Cardiac septum (tissue), 1 donor: ENCODE measurements around the gene MFRP. TPM values are rescaled to one million over a fixed set of nuclear protein-coding genes. Genes with fewer than 3 reads are reported as not detected.

Source experiments
- DNase-seq: peaks from one replicate; pipeline ENCODE4 v3.0.0-alpha.2; 2020; ENCODE audit warnings: low spot score
- intact Hi-C: fragments of 100-400 bp; cut with DNase I; formaldehyde crosslinking; loops from one replicate; pipeline ENCODE4 v1.14.0; 2022
- total RNA-seq: library from RNA; stranded (reverse); fragmentation: NEBNext Ultra II Directional; extraction: Animal tissue kit (Norgen Biotek cat#: 25700); gene quantifications from one replicate; pipeline ENCODE4 v1.2.1, GENCODE V29; 2021
- donor health status: DM: no; HTN: no; CAD: no.

The MFRP gene
- total RNA-seq, 1 donor from 2014 or later: not detected

DNA sequence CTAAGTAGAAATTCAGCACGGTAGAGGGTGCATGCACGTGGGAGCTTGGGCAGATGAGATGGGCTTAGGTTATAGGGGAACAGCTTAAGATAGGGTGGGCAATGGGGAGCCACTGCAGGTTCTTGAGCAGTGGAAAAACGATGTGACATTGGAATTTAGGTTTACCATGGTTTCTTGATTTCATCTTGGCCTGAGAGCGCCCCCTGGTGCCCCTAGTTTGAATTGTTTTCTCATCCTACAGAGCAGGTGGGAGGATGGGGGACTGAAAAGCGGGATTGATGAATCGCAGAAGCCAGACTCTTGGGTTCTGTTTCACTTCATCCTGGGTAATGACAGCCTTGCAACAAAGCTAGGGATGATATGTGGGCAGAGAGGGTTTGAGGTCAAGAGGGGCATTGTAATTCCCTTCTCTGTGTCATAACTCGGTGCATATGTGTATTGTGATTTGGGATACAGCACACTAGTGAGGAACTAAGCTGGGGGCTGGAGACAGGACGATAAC, 22.9 kb downstream of the MFRP start:
- DNase-seq: no peak
- intact Hi-C loops: loop anchor here (5.0 kb wide), 2 partner anchors 61 to 176 kb away; partner anchors contain the start of gene ABCG4

DNA sequence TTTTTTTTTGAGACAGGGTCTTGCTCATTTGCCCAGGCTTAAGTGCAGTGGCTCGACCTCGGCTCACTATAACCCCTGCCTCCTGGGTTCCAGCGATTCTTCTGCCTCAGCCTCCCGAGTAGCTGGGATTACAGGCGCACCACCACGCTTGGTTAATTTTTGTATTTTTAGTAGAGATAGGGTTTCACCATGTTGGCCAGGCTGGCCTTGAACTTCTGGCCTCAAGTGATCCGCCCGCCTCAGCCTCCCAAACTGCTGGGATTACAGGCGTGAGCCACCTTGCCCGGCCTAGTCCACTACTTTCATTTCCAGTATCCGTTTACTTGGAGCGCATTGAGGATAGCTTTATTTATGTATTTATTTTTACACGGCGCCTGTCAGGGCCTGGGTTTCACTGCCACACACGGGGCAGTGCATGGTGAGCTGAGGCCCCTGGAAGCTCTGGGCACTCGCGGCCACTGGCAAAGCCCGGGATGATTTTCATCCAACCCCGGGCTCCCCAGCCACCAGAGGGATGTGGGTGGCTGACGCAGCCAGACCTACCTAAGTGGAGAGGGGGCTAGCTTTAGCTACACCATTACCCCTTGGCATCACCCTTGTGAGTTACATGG, 23.5 kb downstream of the MFRP start:
- no peak for DNase-seq
- intact Hi-C loops: loop anchor here (5.0 kb wide), 2 partner anchors 61 to 176 kb away; partner anchors contain the start of gene ABCG4

DNA sequence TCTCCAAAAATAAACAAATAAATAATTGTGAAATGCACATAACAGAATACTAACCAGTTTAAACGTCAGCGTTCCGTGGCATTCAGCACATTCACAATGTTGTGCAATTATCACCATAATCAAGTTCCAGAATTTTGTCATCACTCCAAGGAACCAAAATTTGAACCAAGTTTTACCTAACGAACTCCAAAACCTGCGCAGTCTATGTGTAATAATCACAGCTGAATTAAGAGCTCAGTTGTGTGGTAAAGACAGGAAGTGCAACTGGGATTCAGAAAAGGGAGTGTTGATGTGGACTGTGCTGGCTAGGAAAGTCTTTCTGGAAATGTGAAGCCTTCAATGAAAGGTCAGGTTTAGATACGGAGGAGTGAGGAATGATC, 24.2 kb downstream of the MFRP start:
- DNase-seq: no peak
- intact Hi-C loops: loop anchor here (5.0 kb wide), 2 partner anchors 60 to 175 kb away; partner anchors contain the start of gene ABCG4

DNA sequence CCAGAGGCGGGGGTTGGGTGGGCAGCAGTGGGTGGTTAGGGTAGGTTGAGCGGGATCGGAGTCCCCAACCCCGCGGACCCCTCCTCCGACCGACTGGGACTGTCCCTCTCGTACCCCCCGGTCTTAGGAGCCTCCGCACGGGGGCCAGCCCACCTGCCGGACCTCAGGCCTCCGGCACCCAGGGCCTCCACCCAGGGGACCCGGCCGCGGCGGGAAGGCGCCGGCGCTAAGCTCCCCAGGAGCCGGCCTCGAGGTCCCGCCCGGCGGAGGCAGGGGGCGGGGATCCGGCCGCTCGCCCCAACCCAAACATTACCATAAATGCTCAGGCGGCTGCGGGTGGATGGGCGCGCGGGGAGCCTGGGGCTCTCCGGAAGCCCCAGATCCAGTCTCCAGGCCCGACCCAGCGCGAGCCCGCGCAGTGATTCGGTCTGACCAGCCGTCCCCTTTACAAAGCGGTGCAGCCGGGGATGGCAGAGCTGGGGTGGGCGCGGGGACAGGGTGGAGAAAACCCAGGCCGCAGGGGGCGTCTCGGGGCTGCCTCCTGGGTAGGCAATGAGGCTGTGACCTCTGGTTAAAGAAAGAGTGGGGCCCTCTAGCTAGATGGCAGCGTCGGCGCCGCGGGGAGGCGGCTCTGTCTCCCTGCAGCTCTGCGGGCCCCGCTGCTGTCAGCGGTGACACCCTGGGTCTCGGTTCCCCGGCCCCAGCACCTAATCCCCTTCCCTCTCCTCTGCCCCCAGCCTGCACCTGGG, 25.6 kb downstream of the MFRP start:
- DNase-seq: no peak
- intact Hi-C loops: loop anchor here (5.0 kb wide), 2 partner anchors 59 to 174 kb away; partner anchors contain the start of gene ABCG4

DNA sequence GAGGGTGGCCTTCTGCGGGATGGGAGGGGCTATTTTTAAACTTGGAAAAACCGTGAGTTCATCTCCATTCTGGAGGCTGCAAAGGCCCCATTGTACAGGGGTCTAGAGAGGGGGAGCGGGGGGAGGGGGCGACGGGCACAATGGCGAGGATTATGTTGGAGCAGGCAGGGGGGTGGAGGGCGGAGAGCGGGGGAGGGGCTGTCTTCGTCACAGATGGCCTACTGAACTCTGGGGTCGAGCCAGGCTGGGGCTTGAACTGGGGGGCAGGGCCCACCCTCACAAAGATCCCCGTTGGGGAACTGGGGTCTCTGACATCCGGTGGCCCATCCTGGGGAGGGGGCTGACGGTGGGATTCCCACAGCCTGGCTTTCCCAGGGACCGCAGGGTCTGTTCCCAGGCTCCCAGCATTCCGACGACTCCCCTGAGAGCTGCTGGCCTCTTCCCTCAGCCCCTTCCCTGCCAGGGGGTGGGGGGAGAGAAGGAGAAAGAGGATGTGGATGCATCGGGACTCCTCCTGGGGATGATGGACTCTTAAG, 26.2 kb downstream of the MFRP start:
- DNase-seq: no peak
- intact Hi-C loops: loop anchor here (5.0 kb wide), 2 partner anchors 58 to 173 kb away; partner anchors contain the start of gene ABCG4

DNA sequence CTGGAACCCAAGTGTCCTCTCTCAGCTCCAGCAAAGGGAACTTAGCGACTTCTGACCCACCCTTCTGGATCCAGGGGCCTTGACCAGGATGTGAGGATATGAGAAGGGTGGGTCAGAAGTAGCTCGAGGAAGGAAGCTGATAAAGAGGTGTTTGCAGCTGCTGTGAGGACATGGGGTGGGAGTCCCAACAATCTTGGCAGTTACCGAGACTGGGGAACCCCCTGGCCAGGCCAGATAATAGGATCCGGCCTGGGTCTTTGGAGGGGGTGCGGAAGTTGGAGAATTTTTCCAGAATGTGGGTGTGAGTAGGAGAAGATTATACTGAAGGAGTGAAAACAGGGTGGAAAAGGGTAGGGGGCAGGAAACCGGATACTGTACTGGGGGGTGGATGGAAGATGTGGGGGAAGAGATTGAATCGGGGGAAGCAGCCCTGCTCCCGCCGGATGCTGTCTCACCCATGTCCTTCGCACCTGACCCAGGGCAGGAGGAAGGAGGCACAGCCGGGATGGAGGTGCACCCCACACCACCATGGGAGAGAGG, 26.7 kb downstream of the MFRP start:
- intact Hi-C loops: loop anchor here (5.0 kb wide), 3 partner anchors 57 to 172 kb away; partner anchors contain the start of genes ABCG4 and CBL
- DNase-seq: no peak

DNA sequence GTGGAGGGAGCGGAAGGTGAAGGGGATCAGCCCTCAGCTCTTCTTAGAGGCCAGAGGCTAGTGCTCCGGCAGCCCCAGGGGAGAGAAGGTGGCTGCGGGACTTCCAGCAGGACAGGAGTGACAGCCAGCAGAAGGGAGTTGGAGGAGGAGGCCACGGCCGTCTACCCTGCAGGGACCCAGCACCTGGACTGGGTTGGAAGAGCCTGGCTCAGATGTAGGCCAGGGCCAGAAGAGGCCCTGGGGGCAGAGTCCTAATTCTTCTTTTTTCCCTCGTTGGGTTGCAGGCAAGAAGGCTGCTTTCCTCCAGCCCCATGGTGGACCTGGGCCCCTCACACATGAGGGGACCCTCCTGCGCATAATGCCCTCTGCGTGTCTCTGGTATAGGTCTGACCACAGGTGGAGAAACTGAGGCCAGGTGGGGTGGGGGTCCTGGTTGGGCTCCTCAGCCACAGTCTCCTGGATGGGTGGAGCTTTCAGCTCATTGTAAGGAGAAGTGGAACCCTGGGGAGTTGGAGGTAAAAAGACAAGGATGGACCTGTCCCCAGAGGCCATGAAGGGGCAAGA, 27.3 kb downstream of the MFRP start:
- intact Hi-C loops: loop anchor here (5.0 kb wide), 1 partner anchor 112 kb away; the partner anchor contains the start of gene CBL

DNA sequence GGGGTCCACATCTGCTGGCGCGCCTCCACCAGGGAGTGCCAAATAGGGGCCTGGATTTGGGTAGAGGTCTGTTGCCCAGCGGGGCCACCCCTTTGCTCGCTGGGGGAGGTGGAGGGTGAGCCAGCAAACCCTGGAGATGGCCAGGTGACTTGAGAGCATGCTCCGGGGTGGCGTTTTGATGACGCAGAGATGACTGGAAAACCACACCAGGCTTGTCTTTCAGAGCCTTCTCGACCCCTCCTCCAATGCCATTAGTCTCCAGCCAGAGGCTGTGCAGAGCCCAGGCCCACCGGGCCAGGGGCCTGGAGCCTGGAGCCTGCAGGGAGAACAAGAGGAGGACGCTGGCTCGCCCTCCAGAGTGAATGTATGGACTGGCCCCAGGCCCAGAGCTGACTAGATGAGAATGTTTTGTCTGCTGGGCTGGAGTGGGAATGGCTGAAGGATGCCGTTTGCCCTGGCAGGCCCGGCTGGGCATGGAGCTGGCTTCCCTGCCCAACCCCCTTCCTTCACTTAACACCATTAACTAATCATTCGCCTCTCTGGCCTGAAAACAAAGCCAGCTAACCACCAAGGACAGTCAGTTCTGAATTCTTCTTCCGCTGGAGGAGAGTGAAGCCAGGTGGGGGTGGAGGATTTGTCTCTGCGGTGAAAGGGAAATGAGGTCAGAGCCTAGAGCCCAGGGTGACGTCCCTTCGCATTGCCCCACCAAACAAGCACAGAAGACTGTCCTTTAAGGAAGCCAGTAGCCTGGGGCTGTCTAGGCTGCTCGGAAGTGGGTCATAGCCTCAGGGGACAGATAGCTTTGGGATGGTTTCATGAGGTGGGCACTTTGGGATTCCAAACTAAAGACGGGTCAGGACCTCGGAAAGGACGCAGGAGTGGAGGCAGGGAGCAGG, 28.0 kb downstream of the MFRP start:
- no peak for DNase-seq
- intact Hi-C loops: loop anchor here (5.0 kb wide), 1 partner anchor 111 kb away; the partner anchor contains the start of gene CBL

More for the DNA sequence above, 27.3 kb downstream of the MFRP start:
- DNase-seq: no peak

DNA sequence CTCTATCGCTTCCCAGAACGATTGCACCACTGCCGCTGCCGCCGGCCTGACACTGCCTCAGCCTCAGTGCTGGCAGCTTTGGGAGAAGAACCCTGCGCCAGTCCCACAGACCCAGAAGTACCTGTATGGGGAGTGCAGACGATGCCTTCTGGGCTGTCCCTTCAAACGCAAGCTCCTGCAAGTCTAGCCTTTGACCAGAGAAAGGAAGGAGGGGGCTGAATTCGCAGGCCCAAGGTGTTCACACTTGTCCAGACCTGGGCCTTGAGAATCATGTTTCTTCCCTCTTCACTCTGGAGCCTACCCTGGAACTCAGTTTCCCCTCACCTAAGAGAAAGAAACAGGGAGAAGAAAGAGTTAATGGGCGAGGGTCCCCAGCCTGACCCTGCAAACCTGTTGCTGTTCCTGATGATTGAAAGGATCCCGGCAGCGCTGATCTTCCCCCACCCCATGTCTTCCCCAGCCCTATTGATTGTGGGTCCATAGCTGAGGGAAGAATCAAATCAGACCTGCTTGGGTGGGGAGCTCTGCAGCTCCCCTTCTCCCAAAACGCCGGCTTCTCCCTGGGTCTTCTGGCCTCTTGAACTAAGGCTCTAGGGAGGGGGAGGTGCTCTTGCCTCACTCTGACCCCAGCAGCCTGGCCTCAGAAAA, 28.8 kb downstream of the MFRP start:
- intact Hi-C loops: loop anchor here (5.0 kb wide), 1 partner anchor 110 kb away; the partner anchor contains the start of gene CBL

DNA sequence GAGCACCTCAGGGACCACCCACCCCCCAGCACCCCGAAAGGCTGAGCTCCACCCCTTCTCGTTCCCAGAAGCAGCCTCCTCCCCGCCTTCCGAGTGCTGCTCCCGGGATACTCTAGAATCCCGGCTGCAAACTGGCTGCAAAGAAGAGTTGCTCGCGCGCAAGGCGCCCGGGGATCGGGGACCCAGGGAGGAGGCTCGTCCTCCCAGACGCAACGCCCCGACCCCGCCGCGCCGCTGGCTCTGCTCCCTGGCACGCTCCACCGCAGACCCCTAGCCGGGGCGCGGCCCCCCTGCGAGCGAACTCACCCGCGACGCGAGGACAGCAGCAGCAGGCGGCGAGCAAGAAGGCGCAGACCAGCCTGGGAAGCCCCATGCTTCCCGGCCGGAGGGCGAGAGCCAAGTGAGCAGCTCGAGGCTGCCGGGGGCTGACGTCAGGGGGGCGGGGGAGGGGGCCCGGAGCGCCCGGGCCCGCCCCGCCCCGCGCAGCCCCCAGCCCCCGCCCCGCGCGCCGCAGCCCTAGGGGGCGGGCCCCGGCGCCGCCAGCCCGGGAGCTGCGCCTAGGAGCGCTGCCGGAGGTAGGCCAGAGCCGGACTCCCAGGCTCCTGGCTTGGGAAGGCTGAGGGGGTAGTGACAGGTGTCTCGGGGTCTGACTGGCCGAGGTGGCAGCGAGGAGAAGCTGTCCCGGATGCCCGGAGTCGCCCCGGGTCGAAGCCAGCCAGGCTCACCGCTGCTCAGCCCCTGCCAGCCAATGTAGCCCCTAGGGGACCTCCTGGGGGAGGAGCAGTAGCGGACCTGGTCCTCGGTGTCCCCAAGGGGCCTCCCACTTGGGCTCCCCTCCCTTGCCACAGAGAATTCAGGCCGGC, 29.5 kb downstream of the MFRP start, which contains the start of gene MCAM:
Gene MCAM, minus strand, starts transcription at position 402 of the 863 bp plus-strand sequence. Its CDS starts 29 bp downstream, at position 373.
- no peak for DNase-seq
- intact Hi-C loops: loop anchor here (5.0 kb wide), 1 partner anchor 110 kb away; the partner anchor contains the start of gene CBL

More for the DNA sequence above, 28.8 kb downstream of the MFRP start:
- no peak for DNase-seq

DNA sequence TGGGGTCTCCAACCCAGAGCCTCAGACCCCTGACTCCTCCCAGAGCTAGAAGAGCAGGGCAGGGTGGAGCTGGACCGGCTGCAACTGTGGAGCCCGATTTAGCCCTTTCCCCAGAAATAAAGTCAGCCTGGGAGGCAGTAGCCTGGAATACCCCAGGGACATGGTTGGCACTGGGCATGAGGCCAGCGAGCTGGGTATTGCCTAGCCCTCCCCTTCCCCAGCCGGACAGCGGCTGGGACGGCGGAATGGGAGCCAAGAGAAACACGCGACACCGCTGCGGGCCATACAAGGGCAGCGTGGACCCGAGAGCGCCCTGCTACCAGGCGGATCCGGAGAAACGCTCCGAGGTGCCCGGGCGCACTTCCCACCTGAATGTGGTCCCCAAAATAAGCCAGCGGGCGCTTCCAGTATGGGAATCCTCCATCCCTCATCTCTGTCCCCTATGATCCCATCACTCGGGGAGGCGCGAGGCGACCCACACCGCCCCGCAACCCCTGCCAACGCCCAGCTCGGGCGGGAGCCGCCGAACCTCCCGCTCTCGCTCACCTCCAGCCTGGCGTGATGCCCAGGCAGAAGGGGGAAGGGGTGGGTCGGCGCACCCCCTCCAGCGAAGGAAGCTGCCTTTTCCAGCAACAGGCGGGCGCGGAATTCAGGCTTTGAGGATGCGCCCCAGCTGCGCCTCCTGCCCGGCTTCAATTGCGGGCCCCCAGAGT, 30.3 kb downstream of the MFRP start:
- intact Hi-C loops: loop anchor here (5.0 kb wide), 1 partner anchor 109 kb away; the partner anchor contains the start of gene CBL
- DNase-seq: no peak

DNA sequence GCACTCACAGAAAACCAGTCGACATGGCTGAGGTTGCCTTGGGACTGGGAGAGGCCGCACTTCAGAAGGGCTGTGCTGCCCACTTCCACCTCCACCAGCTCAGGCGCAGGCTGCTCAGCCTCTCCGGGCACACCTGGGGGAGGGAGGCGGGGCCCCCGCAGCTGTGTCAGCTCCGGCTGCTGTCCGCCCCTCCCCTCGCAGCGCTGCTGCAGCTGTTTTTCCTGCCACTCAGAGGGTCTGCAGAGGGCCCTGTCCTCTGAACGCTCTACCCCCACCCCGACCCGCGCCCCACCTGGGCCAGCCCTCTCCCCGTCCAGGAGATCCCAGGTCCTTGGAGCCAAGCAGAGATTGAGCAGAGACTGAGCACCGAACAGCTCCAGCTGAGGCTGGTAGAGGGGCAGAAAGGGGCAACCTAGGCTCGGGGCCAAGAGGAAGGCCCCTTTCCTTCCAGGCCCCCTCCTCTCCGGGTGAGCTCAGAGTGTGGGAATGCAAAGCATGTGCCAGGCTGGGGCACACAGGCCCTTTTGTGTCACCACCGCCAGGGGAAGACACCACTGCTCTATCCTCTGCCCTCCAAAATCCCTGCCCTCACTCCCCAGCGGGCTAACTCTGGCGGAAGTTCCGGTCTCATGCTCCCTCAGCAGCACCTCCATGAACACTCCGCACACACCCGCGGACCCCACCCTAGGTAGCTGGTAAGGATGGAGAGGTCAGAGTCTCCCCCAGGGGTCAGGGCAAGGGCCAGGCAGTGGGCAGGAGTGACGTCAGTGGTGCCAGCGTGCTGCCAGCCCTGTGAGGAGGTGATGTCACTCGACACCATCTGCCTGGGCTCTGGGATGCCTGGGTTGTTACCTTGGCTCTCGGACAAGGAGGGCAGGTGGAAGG, 31.1 kb downstream of the MFRP start:
- intact Hi-C loops: loop anchor here (5.0 kb wide), 1 partner anchor 108 kb away; the partner anchor contains the start of gene CBL
- no peak for DNase-seq

DNA sequence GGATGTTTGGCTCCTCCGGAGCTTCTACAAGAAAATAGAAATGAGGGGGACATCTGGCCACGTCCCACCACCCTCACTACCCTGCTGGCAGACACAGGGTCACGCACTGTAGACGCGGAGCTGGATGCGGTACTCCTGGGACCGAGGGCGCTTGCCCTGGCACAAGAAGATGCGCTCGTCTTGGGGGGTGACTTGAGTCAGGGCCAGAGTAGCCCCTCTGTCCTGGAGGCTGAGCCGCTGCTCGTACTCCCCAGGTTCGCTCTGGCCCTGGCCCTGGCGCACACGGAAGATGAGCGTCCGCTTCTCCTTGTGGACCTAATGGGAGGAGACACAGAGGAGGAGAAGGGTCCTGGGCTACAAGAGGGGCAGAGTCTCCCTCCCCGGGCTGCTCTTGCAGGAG, 31.8 kb downstream of the MFRP start:
- no peak for DNase-seq
- intact Hi-C loops: loop anchor here (5.0 kb wide), 1 partner anchor 107 kb away; the partner anchor contains the start of gene CBL

DNA sequence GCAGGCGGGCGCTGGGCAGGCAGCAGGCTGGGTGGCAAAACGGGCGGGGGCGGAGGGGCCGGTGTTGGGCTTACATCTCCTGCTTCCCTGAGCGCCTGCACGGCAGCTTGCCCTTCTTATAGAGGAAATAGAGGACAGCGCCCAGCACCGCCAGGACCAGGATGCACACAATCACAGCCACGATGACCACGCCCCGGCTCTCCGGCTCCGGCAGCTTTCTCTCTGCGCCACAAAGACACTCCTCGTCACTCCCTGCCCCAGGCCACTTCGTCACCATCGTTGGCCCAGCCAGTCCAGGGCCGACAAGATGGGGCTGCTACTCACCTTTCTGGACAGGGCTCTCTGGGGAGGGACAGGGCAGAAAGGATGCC, 35.8 kb downstream of the MFRP start:
- no peak for DNase-seq
- intact Hi-C loops: no loop called here
